Ovary (tissue), 9 donors: ENCODE results near the gene TTLL3. TPM values are rescaled to one million over a fixed set of nuclear protein-coding genes. Genes with fewer than 3 reads are reported as not detected.

Experiments used
- DNase-seq, 5 donors: peaks; one replicate each; pipeline ENCODE4 v3.0.0-alpha.2; 2019 to 2020
- H3K27ac ChIP-seq, 2 donors: fragments of 200-600 bp; one replicate each; pipeline versions ENCODE4 v1.5.1 to v1.8.0; 2019 to 2022
- H3K27me3 ChIP-seq: fragments of 200-600 bp; one replicate; pipeline ENCODE4 v1.8.0; 2022
- H3K36me3 ChIP-seq: fragments of 200-600 bp; sonication (generic); one replicate; pipeline ENCODE4 v1.5.1; 2019
- H3K4me1 ChIP-seq: one replicate; pipeline ENCODE4 v1.8.1; 2013; ENCODE audit warnings: mild to moderate bottlenecking, moderate library complexity; ENCODE audit not compliant: insufficient read depth
- H3K4me3 ChIP-seq: fragments of 200-600 bp; sonication (generic); one replicate; pipeline ENCODE4 v1.5.1; 2017
- H3K9me3 ChIP-seq, 2 donors: fragments of 200-600 bp in 1 of 2; sonication (generic) in 1 of 2; one replicate each; pipeline versions ENCODE4 v1.5.1 to v1.8.1; 2013 to 2019; ENCODE audit warnings: mild to moderate bottlenecking in 1 of 2, moderate library complexity in 1 of 2
- EP300 ChIP-seq: sonication (generic); formaldehyde crosslinking; IDR thresholded peaks from one replicate; pipeline ENCODE4 v1.6.1; 2017; ENCODE audit warnings: antibody characterized with exemption
- POLR2A ChIP-seq: fragments of 450-650 bp; IDR thresholded peaks from one replicate; pipeline ENCODE4 v1.6.1; 2017; ENCODE audit warnings: antibody characterized with exemption, mild to moderate bottlenecking, moderate library complexity
- WGBS, 3 donors: extraction: QIAGEN DNeasy Blood & Tissue Kit in 1 of 3; methylation state at CpG; one replicate each; pipeline versions ENCODE4 v1.1.5 to v1.1.7; 2013 to 2017; 5-methylcytosine and 5-hydroxymethylcytosine counted together
- intact Hi-C, 4 donors: fragments of 100-400 bp; cut with DNase I; formaldehyde crosslinking; loops; one replicate each; pipeline versions ENCODE4 v1.11.0 to v1.15.1; 2022 to 2023
- polyA plus RNA-seq, 2 donors: library from polyadenylated mRNA; stranded (reverse); fragments of 200-250 nt in 1 of 2; fragments of 350-450 nt in 1 of 2; fragmentation: Illumina TruSeq in 1 of 2; extraction: RNeasy Lipid Tissue Mini Kit (QIAGEN cat#74804) in 1 of 2; gene quantifications; one replicate each; pipeline ENCODE4 v1.2.3, GENCODE V29; 2013 to 2014
- total RNA-seq, 7 donors: library from RNA; depleted of rRNA in 2 of 7; stranded (reverse); fragments of >200 nt in 2 of 7; fragmentation: NEBNext Ultra II Directional in 3 of 7; extraction: Animal tissue kit (Norgen Biotek cat#: 25700) in 3 of 7; gene quantifications; one replicate each; pipeline versions ENCODE4 v1.1.0 to v1.2.4, GENCODE V29; 2016 to 2023
- TF ChIP-seq, protein P1 (sequence below), 3 donors: fragments of 450-650 bp in 2 of 3; fragments of 200-600 bp in 1 of 3; IDR thresholded peaks; one replicate each; pipeline versions ENCODE4 v1.5.1 to v1.8.0; 2016 to 2022; ENCODE audit warnings: antibody characterized with exemption in 3 of 3, mild to moderate bottlenecking in 1 of 3
- donor health status: DM: no; HTN: no; CAD: no; lungs with moderate emphysema.
- donor health status: DM: no; HTN: no; CAD: no.
- donor health status: Bipolar disorder and iron deficiency.
- donor health status: DM: yes; HTN: yes; CAD: no.
- donor health status: DM: no; HTN: no; CAD: no.
- donor health status: DM: yes; HTN: yes; CAD: no.

Gene TTLL3
- total and polyA plus RNA-seq, 9 donors = 43.0 to 94.4 (median 62.0) TPM

DNA sequence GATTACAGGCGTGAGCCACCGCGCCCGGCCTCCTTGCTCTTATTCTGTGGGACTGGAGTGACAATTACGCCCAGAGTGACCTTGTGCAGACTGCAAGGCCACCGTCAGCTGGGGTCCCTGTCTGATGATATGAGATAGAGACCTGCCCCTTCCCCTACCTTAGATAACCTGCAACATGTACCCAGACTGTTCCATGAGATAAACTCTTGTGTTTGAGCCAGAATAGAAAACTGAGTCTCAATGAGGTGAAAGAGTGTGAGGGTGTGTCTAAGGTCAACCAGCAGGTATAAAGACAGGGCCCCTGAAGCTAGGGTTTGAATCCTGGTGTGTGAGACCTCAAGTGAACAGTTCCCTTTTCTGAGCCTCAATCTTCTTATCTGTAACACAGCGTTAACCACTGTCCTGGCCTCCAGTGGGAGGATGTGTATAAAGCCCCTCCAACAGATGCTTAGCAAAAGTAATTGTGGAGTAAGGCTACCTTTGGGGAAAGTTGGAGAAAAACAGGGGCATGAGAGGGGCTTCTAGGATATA, 23.8 kb upstream of the TTLL3 start:
- Histone ChIP-seq H3K4me1 (no peaks in the 10 kb centered on the region), H3K27ac (no peak overlapping the region), H3K4me3 (no peak overlapping the region), H3K27me3 (no peaks in the 10 kb centered on the region), H3K36me3 (no peaks in the 10 kb centered on the region), H3K9me3 (no peaks in the 10 kb centered on the region)
- 83 to 91% (median 90%) methylated on average over 7 of the region's 7 CpGs for WGBS, 3 donors
- no peak for TF ChIP-seq EP300
- no peak for TF ChIP-seq POLR2A
- TF ChIP-seq, protein P1, sequence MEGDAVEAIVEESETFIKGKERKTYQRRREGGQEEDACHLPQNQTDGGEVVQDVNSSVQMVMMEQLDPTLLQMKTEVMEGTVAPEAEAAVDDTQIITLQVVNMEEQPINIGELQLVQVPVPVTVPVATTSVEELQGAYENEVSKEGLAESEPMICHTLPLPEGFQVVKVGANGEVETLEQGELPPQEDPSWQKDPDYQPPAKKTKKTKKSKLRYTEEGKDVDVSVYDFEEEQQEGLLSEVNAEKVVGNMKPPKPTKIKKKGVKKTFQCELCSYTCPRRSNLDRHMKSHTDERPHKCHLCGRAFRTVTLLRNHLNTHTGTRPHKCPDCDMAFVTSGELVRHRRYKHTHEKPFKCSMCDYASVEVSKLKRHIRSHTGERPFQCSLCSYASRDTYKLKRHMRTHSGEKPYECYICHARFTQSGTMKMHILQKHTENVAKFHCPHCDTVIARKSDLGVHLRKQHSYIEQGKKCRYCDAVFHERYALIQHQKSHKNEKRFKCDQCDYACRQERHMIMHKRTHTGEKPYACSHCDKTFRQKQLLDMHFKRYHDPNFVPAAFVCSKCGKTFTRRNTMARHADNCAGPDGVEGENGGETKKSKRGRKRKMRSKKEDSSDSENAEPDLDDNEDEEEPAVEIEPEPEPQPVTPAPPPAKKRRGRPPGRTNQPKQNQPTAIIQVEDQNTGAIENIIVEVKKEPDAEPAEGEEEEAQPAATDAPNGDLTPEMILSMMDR (IDR thresholded peaks at IDR 0.05) = no peak
- intact Hi-C loops = no loop called here
- DNase-seq = no peak

DNA sequence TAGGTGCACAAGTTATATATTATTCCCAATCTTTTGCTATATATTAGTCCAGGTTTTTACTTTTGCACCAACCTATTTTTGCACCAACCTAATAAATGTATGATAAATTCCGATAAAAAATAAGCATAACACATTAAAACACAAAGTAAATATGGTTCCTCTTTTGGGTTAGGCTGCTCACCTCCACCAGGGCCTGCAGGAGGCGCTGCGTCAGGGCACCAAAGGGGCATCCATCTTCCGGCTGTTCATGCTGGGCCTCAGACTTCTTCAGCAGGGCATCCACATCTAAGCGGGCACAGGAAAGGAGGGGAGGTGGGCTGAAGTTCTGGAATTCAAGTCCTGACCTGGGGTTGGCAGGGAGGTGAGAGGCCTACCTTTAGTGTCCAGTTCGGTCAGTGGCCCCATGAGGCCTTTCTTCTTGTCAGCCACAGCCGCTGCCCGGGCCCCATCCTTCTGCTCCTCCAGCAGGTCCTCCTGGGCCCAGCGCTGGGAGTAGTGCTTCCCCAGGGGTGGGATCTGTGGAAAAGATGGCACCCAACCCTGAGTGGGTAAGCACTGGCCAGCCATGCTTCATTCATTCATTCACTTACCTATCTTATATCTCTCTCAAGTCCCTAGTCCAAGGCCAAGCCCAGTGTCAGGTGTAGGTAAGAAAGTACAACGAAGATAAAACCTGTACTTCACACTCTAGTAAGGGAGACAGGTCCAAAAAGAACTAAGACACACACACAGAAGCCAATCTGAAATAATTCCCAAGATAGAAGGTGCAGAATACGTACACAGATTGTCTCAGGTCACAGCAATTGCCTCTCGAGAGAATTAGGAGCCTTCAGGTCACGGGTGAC, 23.0 kb upstream of the TTLL3 start:
- Histone ChIP-seq H3K4me1 (peaks cover 3% of the 10 kb centered on the region), H3K4me3 (no peak overlapping the region), H3K27ac (no peak overlapping the region), H3K9me3 (no peaks in the 10 kb centered on the region), H3K27me3 (no peaks in the 10 kb centered on the region), H3K36me3 (no peaks in the 10 kb centered on the region)
- intact Hi-C loops = no loop called here
- no peak for DNase-seq
- TF ChIP-seq, protein P1 (IDR thresholded peaks at IDR 0.05) = no peak
- TF ChIP-seq EP300 (no peak), POLR2A (no peak)
- 84 to 96% (median 89%) methylated on average over 13 of the region's 13 CpGs for WGBS, 3 donors

DNA sequence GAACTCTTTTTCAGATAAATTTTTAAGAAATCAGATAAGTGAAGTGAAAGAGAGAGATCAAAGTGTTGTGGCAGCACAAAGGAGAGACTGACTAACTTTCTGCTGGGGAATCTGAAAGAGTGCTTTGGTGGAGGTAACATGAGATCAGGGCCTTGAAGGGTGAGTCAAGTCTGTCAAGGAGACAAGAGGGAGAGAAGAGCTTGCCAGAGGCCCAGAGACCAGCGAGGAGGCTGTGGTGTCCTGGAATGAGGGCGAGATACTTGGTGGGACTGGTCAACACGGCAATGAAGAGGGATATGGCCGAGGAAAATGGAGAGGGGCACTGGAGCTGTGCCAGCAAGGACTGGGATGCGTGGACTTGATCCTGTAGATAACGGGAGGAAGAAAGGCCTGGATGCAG, 22.3 kb upstream of the TTLL3 start:
- DNase-seq = no peak
- H3K4me1 ChIP-seq = peaks cover 3% of the 10 kb centered on the region
- 80 to 83% (median 81%) methylated on average over 6 of the region's 6 CpGs for WGBS, 3 donors

DNA sequence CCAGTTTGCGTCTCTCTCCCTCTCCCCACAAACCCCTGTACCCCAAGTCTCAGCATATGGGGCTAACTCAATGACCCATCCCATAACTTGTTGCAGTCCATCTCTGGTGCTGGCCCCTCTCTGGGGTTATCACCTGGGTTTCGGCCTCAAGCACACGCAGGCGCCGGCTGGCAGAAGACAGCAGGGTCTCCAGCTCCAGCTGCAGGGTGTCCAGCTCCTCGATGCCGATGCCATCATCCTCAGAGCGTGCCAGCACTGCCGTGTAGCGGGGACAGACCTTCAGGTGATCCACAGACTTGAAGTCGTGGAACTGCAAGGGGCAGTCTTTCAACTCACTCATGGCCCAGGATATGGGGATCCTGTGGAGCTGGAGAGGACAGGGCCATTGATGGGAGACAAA, 18.9 kb upstream of the TTLL3 start:
- no peak overlapping the region for H3K27ac ChIP-seq
- H3K4me3 ChIP-seq = no peak overlapping the region
- H3K27me3 ChIP-seq = no peaks in the 10 kb centered on the region

More for the DNA sequence above, 22.3 kb upstream of the TTLL3 start:
- no peak for TF ChIP-seq EP300
- TF ChIP-seq, protein P1 (IDR thresholded peaks at IDR 0.05) = no peak
- TF ChIP-seq POLR2A = no peak
- Histone ChIP-seq H3K36me3 (no peaks in the 10 kb centered on the region), H3K9me3 (no peaks in the 10 kb centered on the region), H3K27ac (no peak overlapping the region), H3K4me3 (no peak overlapping the region), H3K27me3 (no peaks in the 10 kb centered on the region)
- intact Hi-C loops = no loop called here

More for the DNA sequence above, 18.9 kb upstream of the TTLL3 start:
- no peaks in the 10 kb centered on the region for H3K36me3 ChIP-seq
- 74 to 86% (median 82%) methylated on average over 11 of the region's 11 CpGs for WGBS, 3 donors
- H3K4me1 ChIP-seq = peaks cover 9% of the 10 kb centered on the region
- DNase-seq = no peak
- H3K9me3 ChIP-seq = no peaks in the 10 kb centered on the region
- TF ChIP-seq EP300 = no peak
- TF ChIP-seq POLR2A = no peak
- TF ChIP-seq, protein P1 (IDR thresholded peaks at IDR 0.05) = no peak
- intact Hi-C loops = loop anchor here in 1 of 4 donors (10.0 kb wide), 1 partner anchor 56 kb away; the partner anchor contains the start of gene BRPF1
